NCI-H446 (cell line): ENCODE results near the gene CNRIP1.

Experiments used
- DNase-seq, 2 experiments: peaks; one replicate each; lab custom pipeline; 2025; lab: John Stamatoyannopoulos, UW

CNRIP1 gene

GRCh38 chr2:68292108-68292710 lies 27.5 kb downstream of the CNRIP1 start:
- DNase-seq, result peak in 1 of 2 experiments; percentile 6

- DNase-seq, result no peak
These were observed 28.4 kb downstream of the CNRIP1 start for GRCh38 chr2:68291314-68291713.

GRCh38 chr2:68290901-68291300 lies 28.8 kb downstream of the CNRIP1 start:
- DNase-seq, result peak in 1 of 2 experiments; percentile 39

- DNase-seq, result peak in 1 of 2 experiments; percentile 18
These were observed 31.9 kb downstream of the CNRIP1 start for GRCh38 chr2:68287580-68288441.

GRCh38 chr2:68284896-68285295 lies 34.9 kb downstream of the CNRIP1 start:
- DNase-seq, result peak; percentile 32 to 85

- DNase-seq, result no peak
These were observed 36.3 kb downstream of the CNRIP1 start for GRCh38 chr2:68283419-68283812.

- peak in 1 of 2 experiments; percentile 18 for DNase-seq
These were observed 36.8 kb downstream of the CNRIP1 start for GRCh38 chr2:68282811-68283418.

GRCh38 chr2:68280796-68281195 lies 39.0 kb downstream of the CNRIP1 start:
- DNase-seq, result no peak

- no peak for DNase-seq
These were observed 39.4 kb downstream of the CNRIP1 start for GRCh38 chr2:68280348-68280747.

- DNase-seq, result no peak
These were observed 40.1 kb downstream of the CNRIP1 start for GRCh38 chr2:68279691-68280090.

GRCh38 chr2:68278169-68278568 lies 41.6 kb downstream of the CNRIP1 start:
- DNase-seq, result no peak

GRCh38 chr2:68274022-68274421 lies 45.7 kb downstream of the CNRIP1 start:
- no peak for DNase-seq

- DNase-seq, result no peak
These were observed 47.3 kb downstream of the CNRIP1 start for GRCh38 chr2:68272246-68272994.

GRCh38 chr2:68266655-68267054 lies 53.1 kb downstream of the CNRIP1 start:
- no peak for DNase-seq

- no peak for DNase-seq
These were observed 56.1 kb downstream of the CNRIP1 start for GRCh38 chr2:68263632-68264031.

GRCh38 chr2:68258851-68259250 lies 60.9 kb downstream of the CNRIP1 start:
- DNase-seq, result no peak

GRCh38 chr2:68256093-68256450 lies 63.7 kb downstream of the CNRIP1 start:
- no peak for DNase-seq

- DNase-seq, result no peak
These were observed 66.3 kb downstream of the CNRIP1 start for GRCh38 chr2:68253219-68254068.

- DNase-seq, result peak; percentile 85 to 96
These were observed 67.1 kb downstream of the CNRIP1 start, which contains the start of gene PPP3R1 for GRCh38 chr2:68252400-68253218. TSS of gene PPP3R1 (minus strand) at chr2:68252532. CDS start at chr2:68252127, 405 bp downstream.

- DNase-seq, result peak in 1 of 2 experiments; percentile 26
These were observed 67.8 kb downstream of the CNRIP1 start for GRCh38 chr2:68251855-68252399.
